H1 (cell line): Measurements from ENCODE around the gene HOXA11. TPM values are rescaled to one million over a fixed set of nuclear protein-coding genes. Genes with fewer than 3 reads are reported as not detected.
A peak's percentile ranks its signal among the peaks of the same experiment; 100 is the strongest.

Source experiments
- ASH2L ChIP-seq: fragments of 200-600, 300-600 bp; sonication (generic); IDR thresholded peaks from one replicate; pipeline ENCODE4 v1.7.1; 2017; ENCODE audit warnings: low read length
- ATF2 ChIP-seq: IDR thresholded peaks from 2 replicates; pipeline ENCODE4 v1.6.1; 2012; ENCODE audit warnings: low read length, inconsistent platforms
- BRCA1 ChIP-seq: IDR thresholded peaks from 2 replicates; pipeline ENCODE4 v1.6.1; 2012; ENCODE audit warnings: low read depth, low read length, improper control_type of control experiment
- CTBP2 ChIP-seq: IDR thresholded peaks from 2 replicates; pipeline ENCODE4 v1.7.0; 2011; ENCODE audit warnings: borderline replicate concordance, mild to moderate bottlenecking, moderate library complexity, mixed read lengths, low read length; ENCODE audit not compliant: insufficient read depth, insufficient read length
- E2F6 ChIP-seq: IDR thresholded peaks from 2 replicates; pipeline ENCODE4 v1.6.1; 2012; ENCODE audit warnings: inconsistent platforms
- EP300 ChIP-seq, 2 experiments: IDR thresholded peaks; 1 replicate in 1 of 2; 2 replicates in 1 of 2; pipeline ENCODE4 v1.6.1; 2011 to 2012; ENCODE audit warnings: low read depth in 2 of 2, low read length in 2 of 2, mild to moderate bottlenecking in 2 of 2, borderline replicate concordance in 1 of 2, inconsistent platforms in 1 of 2, moderate library complexity in 1 of 2
- EZH2 ChIP-seq: fragments of 200-600 bp; sonication (generic); IDR thresholded peaks from 2 replicates; pipeline ENCODE4 v1.7.1; 2012; ENCODE audit warnings: low read depth, mild to moderate bottlenecking, moderate library complexity, low read length, inconsistent platforms; ENCODE audit not compliant: severe bottlenecking
- GTF2F1 ChIP-seq: IDR thresholded peaks from 2 replicates; pipeline ENCODE4 v1.6.1; 2012; ENCODE audit warnings: low read depth, low read length, improper control_type of control experiment, borderline replicate concordance
- HDAC6 ChIP-seq: IDR thresholded peaks from one replicate; pipeline ENCODE4 v1.7.1; 2012; ENCODE audit warnings: low read depth, mild to moderate bottlenecking, inconsistent platforms, low read length, moderate library complexity
- KDM1A ChIP-seq: fragments of 200-600, 300-600 bp; sonication (generic); IDR thresholded peaks from 2 replicates; pipeline ENCODE4 v1.7.1; 2016; ENCODE audit warnings: mild to moderate bottlenecking, low read length, borderline replicate concordance
- KDM4A ChIP-seq: IDR thresholded peaks from one replicate; pipeline ENCODE4 v1.7.1; 2012; ENCODE audit warnings: low read depth, mild to moderate bottlenecking, moderate library complexity, low read length, inconsistent platforms; ENCODE audit not compliant: severe bottlenecking
- MAFK ChIP-seq: IDR thresholded peaks from 2 replicates; pipeline ENCODE4 v1.6.1; 2012; ENCODE audit warnings: low read depth, mild to moderate bottlenecking, improper control_type of control experiment, low read length
- POU5F1 ChIP-seq: IDR thresholded peaks from 2 replicates; pipeline ENCODE4 v1.6.1; 2011; ENCODE audit warnings: low read depth, mild to moderate bottlenecking, low read length, moderate library complexity
- SP4 ChIP-seq: IDR thresholded peaks from 2 replicates; pipeline ENCODE4 v1.6.1; 2012; ENCODE audit warnings: low read length, inconsistent platforms
- TBP ChIP-seq: IDR thresholded peaks from 2 replicates; pipeline ENCODE4 v1.6.1; 2011; ENCODE audit warnings: low read depth, low read length, improper control_type of control experiment
- TEAD4 ChIP-seq: IDR thresholded peaks from 2 replicates; pipeline ENCODE4 v1.6.1; 2012; ENCODE audit warnings: low read depth, low read length, inconsistent platforms, mixed read lengths
- USF2 ChIP-seq: IDR thresholded peaks from 2 replicates; pipeline ENCODE4 v1.6.1; 2011; ENCODE audit warnings: low read length, improper control_type of control experiment
- polyA plus RNA-seq, 7 experiments: library from polyadenylated mRNA; depleted of rRNA in 3 of 7; stranded (reverse) in 5 of 7; unstranded in 2 of 7; fragments of >200 nt in 5 of 7; fragments of 200-250 nt in 2 of 7; gene quantifications; 1 replicate in 5 of 7; 2 replicates in 1 of 7; 4 replicates in 1 of 7; pipeline versions ENCODE4 v1.2.1 to v1.2.3, GENCODE V29; 2011 to 2013; ENCODE audit warnings: missing spikeins in 2 of 7, mixed read lengths in 2 of 7
- total RNA-seq: library from RNA; stranded (reverse); fragmentation: NEBNext Ultra II Directional; extraction: Animal tissue kit (Norgen Biotek cat#: 25700); gene quantifications from 2 replicates; pipeline ENCODE4 v1.2.1, GENCODE V29; 2021
- TF ChIP-seq, protein P1 (sequence below): IDR thresholded peaks from 2 replicates; pipeline ENCODE4 v1.6.1; 2012; ENCODE audit warnings: inconsistent platforms
- TF ChIP-seq, protein P2 (sequence below), 3 experiments: IDR thresholded peaks; 1 replicate in 2 of 3; 2 replicates in 1 of 3; pipeline versions ENCODE4 v1.5.1 to v1.6.1; 2011; ENCODE audit warnings: low read length in 3 of 3, mild to moderate bottlenecking in 3 of 3, inconsistent platforms in 2 of 3, low read depth in 1 of 3, moderate library complexity in 1 of 3; ENCODE audit not compliant: insufficient read depth in 1 of 3; ENCODE audit errors: control extremely low read depth in 1 of 3

Gene HOXA11
- total and polyA plus RNA-seq, 2 of the 8 experiments (the other 6 are each of a cell fraction or from before 2014, with no cell fraction given): not detected

DNA sequence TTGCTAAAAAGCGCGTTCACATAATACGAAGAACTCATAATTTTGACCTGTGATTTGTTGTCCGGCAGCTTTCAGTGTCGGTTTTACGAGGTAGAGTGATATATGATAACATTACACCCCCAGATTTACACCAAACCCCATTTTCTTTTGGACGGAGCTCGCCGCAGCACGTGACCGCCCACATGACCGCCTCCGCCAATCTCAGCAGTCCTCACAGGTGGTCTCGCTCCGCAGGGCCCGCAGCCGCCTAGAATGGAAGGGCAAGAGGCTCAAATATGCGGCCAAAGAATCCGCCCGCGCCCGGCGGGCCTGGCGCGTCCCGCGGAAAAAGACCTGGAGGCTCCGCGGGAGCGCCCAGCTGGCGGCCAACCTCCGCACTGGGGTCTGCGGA is 28.5 kb downstream of the HOXA11 start, which contains the start of gene HOXA7 (continued):
- TF ChIP-seq KDM4A: peak; percentile 85
- TF ChIP-seq MAFK: no peak
- TF ChIP-seq EZH2: no peak
- no peak for TF ChIP-seq POU5F1
- no peak for TF ChIP-seq GTF2F1
- TF ChIP-seq TEAD4: no peak
- no peak for TF ChIP-seq ASH2L
- TF ChIP-seq BRCA1: no peak
- TF ChIP-seq, protein P1, sequence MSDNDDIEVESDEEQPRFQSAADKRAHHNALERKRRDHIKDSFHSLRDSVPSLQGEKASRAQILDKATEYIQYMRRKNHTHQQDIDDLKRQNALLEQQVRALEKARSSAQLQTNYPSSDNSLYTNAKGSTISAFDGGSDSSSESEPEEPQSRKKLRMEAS: peak; percentile 64
- TF ChIP-seq TBP: no peak
- no peak for TF ChIP-seq KDM1A
- TF ChIP-seq ATF2: no peak
- no peak for TF ChIP-seq SP4
- peak; percentile 99 for TF ChIP-seq USF2
- TF ChIP-seq HDAC6: no peak
- no peak for TF ChIP-seq EP300 (IDR thresholded peaks at IDR 0.05; ENCODE audit: borderline replicate concordance in 1 of 2, low read depth in 2 of 2, low read length in 2 of 2)
- TF ChIP-seq CTBP2: no peak
- TF ChIP-seq, protein P2, sequence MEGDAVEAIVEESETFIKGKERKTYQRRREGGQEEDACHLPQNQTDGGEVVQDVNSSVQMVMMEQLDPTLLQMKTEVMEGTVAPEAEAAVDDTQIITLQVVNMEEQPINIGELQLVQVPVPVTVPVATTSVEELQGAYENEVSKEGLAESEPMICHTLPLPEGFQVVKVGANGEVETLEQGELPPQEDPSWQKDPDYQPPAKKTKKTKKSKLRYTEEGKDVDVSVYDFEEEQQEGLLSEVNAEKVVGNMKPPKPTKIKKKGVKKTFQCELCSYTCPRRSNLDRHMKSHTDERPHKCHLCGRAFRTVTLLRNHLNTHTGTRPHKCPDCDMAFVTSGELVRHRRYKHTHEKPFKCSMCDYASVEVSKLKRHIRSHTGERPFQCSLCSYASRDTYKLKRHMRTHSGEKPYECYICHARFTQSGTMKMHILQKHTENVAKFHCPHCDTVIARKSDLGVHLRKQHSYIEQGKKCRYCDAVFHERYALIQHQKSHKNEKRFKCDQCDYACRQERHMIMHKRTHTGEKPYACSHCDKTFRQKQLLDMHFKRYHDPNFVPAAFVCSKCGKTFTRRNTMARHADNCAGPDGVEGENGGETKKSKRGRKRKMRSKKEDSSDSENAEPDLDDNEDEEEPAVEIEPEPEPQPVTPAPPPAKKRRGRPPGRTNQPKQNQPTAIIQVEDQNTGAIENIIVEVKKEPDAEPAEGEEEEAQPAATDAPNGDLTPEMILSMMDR (IDR thresholded peaks at IDR 0.05; ENCODE audit: control extremely low read depth in 1 of 3, insufficient read depth in 1 of 3, low read depth in 1 of 3, low read length in 3 of 3): no peak
- TF ChIP-seq E2F6: no peak; the same call in 1 of the 2 replicates
